Endothelial cell of umbilical vein (primary cell): ENCODE data around the gene KLB. TPM values are rescaled to one million over a fixed set of nuclear protein-coding genes. Genes with fewer than 3 reads are reported as not detected.
"Not testable (repeated sequence)": the region's sequence is repeated elsewhere in the genome, so short reads cannot be mapped to it uniquely, and the experiment has no call there.

Experiments
- BruUV-seq: library from RNA; stranded (reverse); fragments of 400-500 nt; replicated peaks from 2 replicates; lab custom pipeline; 2021; lab: Mats Ljungman, UMichigan
- CTCF ChIA-PET: fragments of 300-600, 350-600 bp; sonication (Branson Sonifier 250); formaldehyde crosslinking; loops from one replicate; lab custom pipeline; 2021; ENCODE audit warnings: antibody characterized with exemption, inconsistent platforms; lab: Charles Lee
- POLR2A ChIA-PET: fragments of 300-600, 350-600 bp; sonication (Branson Sonifier 250); formaldehyde crosslinking; loops from one replicate; lab custom pipeline; 2021; ENCODE audit warnings: antibody characterized with exemption, inconsistent platforms; lab: Charles Lee
- DNase-seq: peaks from one replicate; pipeline ENCODE4 v3.0.0-alpha.2; 2011; ENCODE audit warnings: low read depth, low spot score
- FAIRE-seq: peaks from 2 replicates; lab custom pipeline; 2011; peaks lifted over from hg19 to GRCh38; lab: Jason Lieb, UNC
- H2AFZ ChIP-seq: 2 replicates; pipeline ENCODE4 v1.6.0; 2012; ENCODE audit warnings: low read depth, low read length, control low read depth, inconsistent platforms
- H3K27ac ChIP-seq: 2 replicates; pipeline ENCODE4 v1.5.1; 2011; ENCODE audit warnings: low read depth, mild to moderate bottlenecking, control low read depth, low read length, moderate library complexity; ENCODE audit not compliant: insufficient read depth
- H3K27me3 ChIP-seq, 2 experiments: 2 replicates each; pipeline versions ENCODE4 v1.6.0 to v1.6.1; 2011; ENCODE audit warnings: low read length in 2 of 2, mixed read lengths in 1 of 2; ENCODE audit not compliant: control insufficient read depth in 2 of 2, insufficient read depth in 2 of 2
- H3K36me3 ChIP-seq, 2 experiments: 2 replicates in 1 of 2; 3 replicates in 1 of 2; pipeline ENCODE4 v1.5.1; 2011; ENCODE audit warnings: low read length in 2 of 2, mild to moderate bottlenecking in 1 of 2, moderate library complexity in 1 of 2; ENCODE audit not compliant: control insufficient read depth in 2 of 2, insufficient read depth in 2 of 2; ENCODE audit errors: extremely low read depth in 1 of 2
- H3K4me1 ChIP-seq: 3 replicates; pipeline ENCODE4 v1.5.1; 2011; ENCODE audit warnings: mild to moderate bottlenecking, low read length; ENCODE audit not compliant: control insufficient read depth, insufficient read depth; ENCODE audit errors: extremely low read depth
- H3K4me2 ChIP-seq: 2 replicates; pipeline ENCODE4 v1.6.1; 2011; ENCODE audit warnings: low read length, control low read depth, mixed read lengths; ENCODE audit not compliant: insufficient read depth
- H3K4me3 ChIP-seq, 3 experiments: fragments of 200-600 bp in 1 of 3; sonication (generic), shearing (Covaris generic) in 1 of 3; replicated peaks in 1 of 3; 2 replicates each; pipeline ENCODE4 v1.5.1; 2011 to 2016; ENCODE audit warnings: control low read depth in 3 of 3, low read length in 3 of 3, mild to moderate bottlenecking in 2 of 3, inconsistent platforms in 1 of 3, low read depth in 1 of 3, moderate library complexity in 1 of 3; ENCODE audit not compliant: insufficient read depth in 1 of 3
- H3K79me2 ChIP-seq: 2 replicates; pipeline ENCODE4 v1.6.0; 2012; ENCODE audit warnings: low read length, inconsistent platforms; ENCODE audit not compliant: control insufficient read depth, insufficient read depth
- H3K9ac ChIP-seq: replicated peaks from 2 replicates; pipeline ENCODE3; 2011; ENCODE audit warnings: low read length, control low read depth; ENCODE audit not compliant: insufficient read depth; ENCODE audit errors: extremely low read depth
- H3K9me1 ChIP-seq: replicated peaks from 3 replicates; pipeline ENCODE4 v1.6.0; 2011; ENCODE audit warnings: mild to moderate bottlenecking, low read length; ENCODE audit not compliant: control insufficient read depth, insufficient read depth; ENCODE audit errors: extremely low read depth
- H3K9me3 ChIP-seq: replicated peaks from 2 replicates; pipeline ENCODE4 v1.5.1; 2012; ENCODE audit warnings: low read length, inconsistent platforms; ENCODE audit not compliant: control insufficient read depth, insufficient read depth
- H4K20me1 ChIP-seq: replicated peaks from 2 replicates; pipeline ENCODE3; 2011; ENCODE audit warnings: mild to moderate bottlenecking, low read length; ENCODE audit not compliant: control insufficient read depth, insufficient read depth; ENCODE audit errors: extremely low read depth
- EZH2 ChIP-seq: IDR thresholded peaks from 2 replicates; pipeline ENCODE4 v1.6.1; 2012; ENCODE audit warnings: borderline replicate concordance, low read depth, mild to moderate bottlenecking, moderate library complexity, low read length, inconsistent platforms; ENCODE audit not compliant: severe bottlenecking
- FOS ChIP-seq: IDR thresholded peaks from 2 replicates; pipeline ENCODE4 v1.6.1; 2011; ENCODE audit warnings: mild to moderate bottlenecking, low read length, moderate library complexity, borderline replicate concordance; ENCODE audit not compliant: insufficient read depth
- GATA2 ChIP-seq: IDR thresholded peaks from 2 replicates; pipeline ENCODE4 v1.7.0; 2011; ENCODE audit warnings: low read depth, mild to moderate bottlenecking, moderate library complexity, mixed read lengths, low read length; ENCODE audit not compliant: insufficient read length, insufficient read depth
- JUN ChIP-seq: IDR thresholded peaks from 2 replicates; pipeline ENCODE4 v1.6.1; 2011; ENCODE audit warnings: borderline replicate concordance, low read depth; ENCODE audit not compliant: insufficient read length, insufficient read depth
- MYC ChIP-seq: IDR thresholded peaks from one replicate; pipeline ENCODE4 v1.6.1; 2011; ENCODE audit warnings: mild to moderate bottlenecking, low read depth, low read length
- POLR2A ChIP-seq: IDR thresholded peaks from 2 replicates; pipeline ENCODE4 v1.6.1; 2012; ENCODE audit warnings: low read depth, mild to moderate bottlenecking, control low read depth, low read length
- POLR2AphosphoS5 ChIP-seq: IDR thresholded peaks from 2 replicates; pipeline ENCODE4 v1.6.1; 2012; ENCODE audit warnings: low read depth, mild to moderate bottlenecking, control low read depth, low read length, moderate library complexity; ENCODE audit not compliant: insufficient read depth
- dilution Hi-C: fragments of 300-500 bp; cut with MboI; formaldehyde crosslinking; loops from one replicate; pipeline ENCODE4 v1.15.0; 2019; ENCODE audit warnings: low sequenced_read_pairs; ENCODE audit not compliant: extremely low pct_ligation_motif_present
- intact Hi-C: fragments of 100-400 bp; cut with micrococcal nuclease; formaldehyde crosslinking; loops from one replicate; pipeline ENCODE4 v1.10.0; 2022
- polyA plus RNA-seq, 4 experiments: library from polyadenylated mRNA; depleted of rRNA in 3 of 4; stranded (reverse) in 3 of 4; unstranded in 1 of 4; fragments of >200 nt; gene quantifications; 2 replicates each; pipeline versions ENCODE4 v1.2.1 to v1.2.3, GENCODE V29; 2011 to 2012; ENCODE audit warnings: missing spikeins in 1 of 4
- total RNA-seq: library from RNA; stranded (reverse); gene quantifications from 2 replicates; pipeline ENCODE4 v1.2.3, GENCODE V29; 2021
- TF ChIP-seq, protein P1 (sequence below), 2 donors: IDR thresholded peaks; 1 replicate in 1 of 2; 2 replicates in 1 of 2; pipeline ENCODE4 v1.5.1; 2011; ENCODE audit warnings: low read length in 2 of 2, mild to moderate bottlenecking in 2 of 2, moderate library complexity in 2 of 2, control low read depth in 1 of 2, inconsistent platforms in 1 of 2, low read depth in 1 of 2; ENCODE audit not compliant: insufficient read depth in 1 of 2; ENCODE audit errors: extremely low read depth in 1 of 2
- TF ChIP-seq, protein P2 (sequence below): IDR thresholded peaks from 2 replicates; pipeline ENCODE4 v1.6.1; 2011; ENCODE audit not compliant: insufficient read depth, insufficient read length

KLB gene
- total and polyA plus RNA-seq, 2 donors (not counting 3 experiments of a cell fraction or from before 2014, with no cell fraction given) = 0.01 TPM; not detected in 1

DNA sequence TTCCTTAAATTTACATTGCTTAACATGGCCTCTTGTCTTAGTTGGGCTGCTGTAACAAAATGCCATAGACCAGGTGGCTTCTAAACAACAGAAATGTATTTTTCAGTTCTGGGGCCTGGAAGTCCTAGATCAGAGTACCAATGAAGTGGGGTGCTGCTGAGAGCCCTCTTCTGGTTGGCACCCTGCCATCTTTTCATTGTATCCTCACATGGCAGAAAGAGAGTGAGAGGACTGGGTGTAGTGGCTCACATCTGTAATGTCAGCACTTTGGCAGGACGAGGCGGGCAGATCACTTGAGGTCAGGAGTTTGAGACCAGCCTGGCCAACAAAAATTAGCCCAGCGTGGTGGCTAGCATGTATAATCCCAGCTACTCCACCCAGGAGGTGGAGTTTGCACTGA is 12.0 kb upstream of the KLB start:
- POLR2A ChIA-PET = no interaction called here
- H3K9ac ChIP-seq = no peak overlapping the region
- dilution Hi-C loops = no loop called here
- peaks cover 10% of the 10 kb centered on the region for H3K4me1 ChIP-seq
- no peaks in the 10 kb centered on the region for H3K36me3 ChIP-seq
- intact Hi-C loops = no loop called here
- no peaks in the 10 kb centered on the region for H3K9me3 ChIP-seq
- BruUV-seq = no TSS peak
- H3K4me3 ChIP-seq = no peak overlapping the region
- H3K9me1 ChIP-seq = no peaks in the 10 kb centered on the region
- H3K4me2 ChIP-seq = no peak overlapping the region
- H4K20me1 ChIP-seq = no peaks in the 10 kb centered on the region
- no peak overlapping the region for H2AFZ ChIP-seq
- no peaks in the 10 kb centered on the region for H3K27me3 ChIP-seq
- no peak for FAIRE-seq
- TF ChIP-seq MYC = no peak
- TF ChIP-seq GATA2 = no peak
- TF ChIP-seq JUN = no peak
- no peak for TF ChIP-seq FOS
- TF ChIP-seq, protein P1, sequence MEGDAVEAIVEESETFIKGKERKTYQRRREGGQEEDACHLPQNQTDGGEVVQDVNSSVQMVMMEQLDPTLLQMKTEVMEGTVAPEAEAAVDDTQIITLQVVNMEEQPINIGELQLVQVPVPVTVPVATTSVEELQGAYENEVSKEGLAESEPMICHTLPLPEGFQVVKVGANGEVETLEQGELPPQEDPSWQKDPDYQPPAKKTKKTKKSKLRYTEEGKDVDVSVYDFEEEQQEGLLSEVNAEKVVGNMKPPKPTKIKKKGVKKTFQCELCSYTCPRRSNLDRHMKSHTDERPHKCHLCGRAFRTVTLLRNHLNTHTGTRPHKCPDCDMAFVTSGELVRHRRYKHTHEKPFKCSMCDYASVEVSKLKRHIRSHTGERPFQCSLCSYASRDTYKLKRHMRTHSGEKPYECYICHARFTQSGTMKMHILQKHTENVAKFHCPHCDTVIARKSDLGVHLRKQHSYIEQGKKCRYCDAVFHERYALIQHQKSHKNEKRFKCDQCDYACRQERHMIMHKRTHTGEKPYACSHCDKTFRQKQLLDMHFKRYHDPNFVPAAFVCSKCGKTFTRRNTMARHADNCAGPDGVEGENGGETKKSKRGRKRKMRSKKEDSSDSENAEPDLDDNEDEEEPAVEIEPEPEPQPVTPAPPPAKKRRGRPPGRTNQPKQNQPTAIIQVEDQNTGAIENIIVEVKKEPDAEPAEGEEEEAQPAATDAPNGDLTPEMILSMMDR (IDR thresholded peaks at IDR 0.05; ENCODE audit: extremely low read depth in 1 of 2, insufficient read depth in 1 of 2, low read depth in 1 of 2, low read length in 2 of 2) = no peak
- TF ChIP-seq EZH2 = no peak
- no peak for TF ChIP-seq POLR2A
- no peak for TF ChIP-seq POLR2AphosphoS5
- TF ChIP-seq, protein P2, sequence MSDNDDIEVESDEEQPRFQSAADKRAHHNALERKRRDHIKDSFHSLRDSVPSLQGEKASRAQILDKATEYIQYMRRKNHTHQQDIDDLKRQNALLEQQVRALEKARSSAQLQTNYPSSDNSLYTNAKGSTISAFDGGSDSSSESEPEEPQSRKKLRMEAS = no peak
- H3K27ac ChIP-seq = no peak overlapping the region
- no peak for DNase-seq
- H3K79me2 ChIP-seq = no peaks in the 10 kb centered on the region
- CTCF ChIA-PET = interaction anchor here (0.6 kb wide), 1 partner anchor 29 kb away, joined by 3 read pairs; no protein-coding TSS in a partner anchor

- H3K4me2 ChIP-seq, dilution Hi-C loops: not testable (repeated sequence)
These were observed 5.1 kb upstream of the KLB start for GRCh38 chr4:39401640-39402039.

More at GRCh38 chr4:39401640-39402039, 5.1 kb upstream of the KLB start:
- H3K9me1 ChIP-seq, H2AFZ ChIP-seq, intact Hi-C loops, FAIRE-seq, H3K79me2 ChIP-seq, CTCF ChIA-PET, H3K36me3 ChIP-seq, H3K4me1 ChIP-seq, H3K4me3 ChIP-seq, H3K27ac ChIP-seq, H3K9ac ChIP-seq, BruUV-seq, H4K20me1 ChIP-seq, POLR2A ChIA-PET, H3K9me3 ChIP-seq, H3K27me3 ChIP-seq, DNase-seq: not testable (repeated sequence)
